Measurements from ENCODE around the gene IPO9. TPM values are rescaled to one million over a fixed set of nuclear protein-coding genes. Genes with fewer than 3 reads are reported as not detected.

The IPO9 gene
- total and polyA plus RNA-seq, 2 experiments from 2014 or later: 29.4 to 45.2 TPM

GRCh38 chr1:201800246-201800645 lies 28.7 kb upstream of the IPO9 start:
- no peak overlapping the region for H2AFZ ChIP-seq
- H3K4me1 ChIP-seq (ENCODE audit: insufficient read depth): no peaks in the 10 kb centered on the region
- no peaks in the 10 kb centered on the region for H3K79me2 ChIP-seq
- TF ChIP-seq CTCF (IDR thresholded peaks at IDR 0.05; ENCODE audit: poor library complexity) (no peak), EZH2 (IDR thresholded peaks at IDR 0.05; ENCODE audit: borderline replicate concordance) (no peak)
- H3K36me3 ChIP-seq (replicated peaks; ENCODE audit: insufficient read depth, low read depth): no peaks in the 10 kb centered on the region
- no peaks in the 10 kb centered on the region for H4K20me1 ChIP-seq (ENCODE audit: insufficient read depth, poor library complexity, severe bottlenecking)
- DNase-seq (ENCODE audit: low spot score): no peak
- H3K9me3 ChIP-seq (ENCODE audit: low read depth): no peaks in the 10 kb centered on the region
- H3K4me3 ChIP-seq: no peak overlapping the region
- H3K27ac ChIP-seq: no peak overlapping the region
- no peaks in the 10 kb centered on the region for H3K9me2 ChIP-seq (replicated peaks; ENCODE audit: insufficient read depth)
- H3K27me3 ChIP-seq: no peaks in the 10 kb centered on the region
- no peak overlapping the region for H3K4me2 ChIP-seq

- H3K79me2 ChIP-seq: no peaks in the 10 kb centered on the region
- no peaks in the 10 kb centered on the region for H3K9me2 ChIP-seq (replicated peaks; ENCODE audit: insufficient read depth)
- no peak overlapping the region for H3K27ac ChIP-seq
- no peaks in the 10 kb centered on the region for H3K9me3 ChIP-seq (ENCODE audit: low read depth)
- DNase-seq (ENCODE audit: low spot score): no peak
- H2AFZ ChIP-seq: no peak overlapping the region
- no peaks in the 10 kb centered on the region for H3K27me3 ChIP-seq
- no peak for TF ChIP-seq EZH2phosphoT487 (IDR thresholded peaks at IDR 0.05; ENCODE audit: low read depth, severe bottlenecking, unreplicated experiment)
- no peak overlapping the region for H3K4me2 ChIP-seq
- no peak overlapping the region for H3K4me3 ChIP-seq
- H3K4me1 ChIP-seq (ENCODE audit: insufficient read depth): no peaks in the 10 kb centered on the region
- no peaks in the 10 kb centered on the region for H4K20me1 ChIP-seq (ENCODE audit: insufficient read depth, poor library complexity, severe bottlenecking)
- 99% methylated on average over 4 of the region's 4 CpGs for WGBS (ENCODE audit: low lambda C conversion rate, missing lambda C conversion rate)
- H3K36me3 ChIP-seq (replicated peaks; ENCODE audit: insufficient read depth, low read depth): no peaks in the 10 kb centered on the region
Observed at GRCh38 chr1:201806801-201807200, 22.2 kb upstream of the IPO9 start.

- TF ChIP-seq EZH2 (IDR thresholded peaks at IDR 0.05; ENCODE audit: borderline replicate concordance) (no peak), CTCF (IDR thresholded peaks at IDR 0.05; ENCODE audit: poor library complexity) (no peak), EZH2phosphoT487 (IDR thresholded peaks at IDR 0.05; ENCODE audit: low read depth, severe bottlenecking, unreplicated experiment) (no peak)
- Histone ChIP-seq H3K4me1 (ENCODE audit: insufficient read depth) (no peaks in the 10 kb centered on the region), H2AFZ (no peak overlapping the region), H3K27me3 (no peaks in the 10 kb centered on the region), H3K4me3 (no peak overlapping the region), H3K4me2 (no peak overlapping the region), H3K27ac (no peak overlapping the region), H3K79me2 (no peaks in the 10 kb centered on the region), H4K20me1 (ENCODE audit: insufficient read depth, poor library complexity, severe bottlenecking) (no peaks in the 10 kb centered on the region), H3K9me3 (ENCODE audit: low read depth) (no peaks in the 10 kb centered on the region), H3K9me2 (replicated peaks; ENCODE audit: insufficient read depth) (no peaks in the 10 kb centered on the region), H3K36me3 (replicated peaks; ENCODE audit: insufficient read depth, low read depth) (no peaks in the 10 kb centered on the region)
- no peak for DNase-seq (ENCODE audit: low spot score)
- 92% methylated on average over 11 of the region's 11 CpGs for WGBS (ENCODE audit: low lambda C conversion rate, missing lambda C conversion rate)
Observed at GRCh38 chr1:201807958-201808632, 20.9 kb upstream of the IPO9 start.

- Histone ChIP-seq H3K27me3 (no peaks in the 10 kb centered on the region), H3K4me2 (no peak overlapping the region), H3K9me3 (ENCODE audit: low read depth) (no peaks in the 10 kb centered on the region), H3K79me2 (no peaks in the 10 kb centered on the region), H3K36me3 (replicated peaks; ENCODE audit: insufficient read depth, low read depth) (no peaks in the 10 kb centered on the region), H3K4me3 (no peak overlapping the region), H4K20me1 (ENCODE audit: insufficient read depth, poor library complexity, severe bottlenecking) (no peaks in the 10 kb centered on the region), H3K9me2 (replicated peaks; ENCODE audit: insufficient read depth) (no peaks in the 10 kb centered on the region), H2AFZ (no peak overlapping the region), H3K27ac (no peak overlapping the region), H3K4me1 (ENCODE audit: insufficient read depth) (no peaks in the 10 kb centered on the region)
- DNase-seq (ENCODE audit: low spot score): no peak
- WGBS (ENCODE audit: low lambda C conversion rate, missing lambda C conversion rate): 98% methylated on average over 6 of the region's 6 CpGs
- no peak for TF ChIP-seq EZH2phosphoT487 (IDR thresholded peaks at IDR 0.05; ENCODE audit: low read depth, severe bottlenecking, unreplicated experiment)
- TF ChIP-seq CTCF (IDR thresholded peaks at IDR 0.05; ENCODE audit: poor library complexity): no peak
- TF ChIP-seq EZH2 (IDR thresholded peaks at IDR 0.05; ENCODE audit: borderline replicate concordance): no peak
Observed at GRCh38 chr1:201808633-201808990, 20.3 kb upstream of the IPO9 start.

All from hepatocyte (in vitro differentiated cells).